GM19452 (cell line): ENCODE measurements around the gene CLCN6.

Experiments
- ATAC-seq: cut with Tn5 transposase; IDR thresholded peaks from one replicate; pipeline ENCODE4 v1.9.1; 2021; ENCODE audit not compliant: unreplicated experiment

The CLCN6 gene

GRCh38 chr1:11874624-11875023, 68.6 kb downstream of the CLCN6 start:
- no peak for ATAC-seq

GRCh38 chr1:11875094-11875493, 69.1 kb downstream of the CLCN6 start:
- ATAC-seq: no peak

GRCh38 chr1:11877074-11877473, 71.1 kb downstream of the CLCN6 start:
- ATAC-seq: no peak

- no peak for ATAC-seq
These were observed 72.3 kb downstream of the CLCN6 start for GRCh38 chr1:11878081-11878890.

- ATAC-seq: no peak
These were observed 72.8 kb downstream of the CLCN6 start for GRCh38 chr1:11878891-11879190.

- no peak for ATAC-seq
These were observed 73.6 kb downstream of the CLCN6 start for GRCh38 chr1:11879311-11880180.

GRCh38 chr1:11880181-11880575, 74.2 kb downstream of the CLCN6 start:
- ATAC-seq: no peak

GRCh38 chr1:11880911-11881748, 75.1 kb downstream of the CLCN6 start:
- ATAC-seq: no peak

GRCh38 chr1:11881749-11882441, 75.9 kb downstream of the CLCN6 start:
- ATAC-seq: no peak

GRCh38 chr1:11882814-11883538, 77.0 kb downstream of the CLCN6 start:
- ATAC-seq: no peak

GRCh38 chr1:11885916-11886315, 79.9 kb downstream of the CLCN6 start:
- no peak for ATAC-seq

- no peak for ATAC-seq
These were observed 81.1 kb downstream of the CLCN6 start for GRCh38 chr1:11886986-11887665.

- ATAC-seq: no peak
These were observed 81.6 kb downstream of the CLCN6 start for GRCh38 chr1:11887666-11888007.

- ATAC-seq: no peak
These were observed 82.3 kb downstream of the CLCN6 start for GRCh38 chr1:11888206-11888876.

GRCh38 chr1:11888877-11889208, 82.9 kb downstream of the CLCN6 start:
- no peak for ATAC-seq

- no peak for ATAC-seq
These were observed 85.6 kb downstream of the CLCN6 start for GRCh38 chr1:11891433-11892186.
